Upper lobe of left lung (tissue), 6 donors: ENCODE results near the gene PLXNB2. TPM values are rescaled to one million over a fixed set of nuclear protein-coding genes. Genes with fewer than 3 reads are reported as not detected.

ENCODE experiments used
- ATAC-seq, 2 donors: fragments of 200-7000 bp; cut with Tn5 transposase; one replicate each; pipeline ENCODE4 v1.9.1; 2022; ENCODE audit warnings: mild to moderate bottlenecking in 2 of 2, moderate library complexity in 2 of 2; ENCODE audit not compliant: low FRiP score in 2 of 2
- DNase-seq, 2 donors: peaks; one replicate each; pipeline ENCODE4 v3.0.0-alpha.2; 2019 to 2020
- H3K27ac ChIP-seq, 4 donors: fragments of 200-600 bp; sonication (generic); one replicate each; pipeline ENCODE4 v1.5.1; 2016 to 2019
- H3K27me3 ChIP-seq, 4 donors: fragments of 200-600 bp; sonication (generic); one replicate each; pipeline ENCODE4 v1.5.1; 2017 to 2019
- H3K36me3 ChIP-seq, 4 donors: fragments of 200-600 bp; sonication (generic); one replicate each; pipeline ENCODE4 v1.5.1; 2016 to 2019
- H3K4me1 ChIP-seq, 4 donors: fragments of 200-600 bp; sonication (generic); one replicate each; pipeline ENCODE4 v1.5.1; 2018 to 2019
- H3K4me3 ChIP-seq, 4 donors: fragments of 200-600 bp; sonication (generic); one replicate each; pipeline ENCODE4 v1.5.1; 2017 to 2019; ENCODE audit warnings: mild to moderate bottlenecking in 2 of 4, moderate library complexity in 1 of 4
- H3K9me3 ChIP-seq, 4 donors: fragments of 200-600 bp; sonication (generic); one replicate each; pipeline ENCODE4 v1.5.1; 2018 to 2019
- CTCF ChIP-seq, 6 experiments: fragments of 450-650 bp in 4 of 6; fragments of 200-600 bp in 2 of 6; sonication (generic) in 2 of 6; IDR thresholded peaks; one replicate each; pipeline ENCODE4 v1.5.1; 2016 to 2019; ENCODE audit warnings: antibody characterized with exemption in 6 of 6
- EP300 ChIP-seq, 4 donors: sonication (generic); formaldehyde crosslinking; IDR thresholded peaks; one replicate each; pipeline ENCODE4 v1.5.1; 2017; ENCODE audit warnings: antibody characterized with exemption in 4 of 4, control low read depth in 2 of 4
- POLR2A ChIP-seq, 4 donors: fragments of 450-650 bp; IDR thresholded peaks; one replicate each; pipeline ENCODE4 v1.5.1; 2016 to 2017; ENCODE audit warnings: antibody characterized with exemption in 4 of 4, mild to moderate bottlenecking in 2 of 4
- POLR2AphosphoS5 ChIP-seq, 2 donors: sonication (generic); formaldehyde crosslinking; IDR thresholded peaks; one replicate each; pipeline ENCODE4 v1.5.1; 2017; ENCODE audit warnings: antibody characterized with exemption in 2 of 2
- WGBS, 2 donors: methylation state at CpG; one replicate each; pipeline ENCODE4 v1.1.5; 2017 to 2018; 5-methylcytosine and 5-hydroxymethylcytosine counted together
- total RNA-seq, 6 donors: library from RNA; depleted of rRNA in 4 of 6; stranded (reverse); fragments of >200 nt in 4 of 6; gene quantifications; one replicate each; pipeline versions ENCODE4 v1.1.0 to v1.2.1, GENCODE V29; 2016 to 2021
- donor health status: DM: no; HTN: no; CAD: no; lungs with moderate emphysema.
- donor health status: DM: no; HTN: yes; CAD: no; lungs with severe emphysema.

The PLXNB2 gene
- total RNA-seq, 6 donors from 2014 or later, result 218 to 407 (median 313) TPM

GRCh38 chr22:50262973-50263617, 44.4 kb downstream of the PLXNB2 start:
- peaks cover 26 to 48% (median 30%) of the 10 kb centered on the region in 4 donors for H3K4me1 ChIP-seq

GRCh38 chr22:50262460-50262911, 45.0 kb downstream of the PLXNB2 start:
- WGBS, 2 donors, result 43 to 70% methylated on average over 2 to 6 of the region's 7 CpGs
- H3K27me3 ChIP-seq, result peaks cover 0 to 13% (median 2%) of the 10 kb centered on the region in 4 donors

More at GRCh38 chr22:50262973-50263617, 44.4 kb downstream of the PLXNB2 start:
- no peak for ATAC-seq
- H3K36me3 ChIP-seq, result no peaks in the 10 kb centered on the region
- DNase-seq, result peak in 1 of 2 donors; percentile 46
- peaks cover 0 to 13% (median 2%) of the 10 kb centered on the region in 4 donors for H3K27me3 ChIP-seq
- H3K9me3 ChIP-seq, result no peaks in the 10 kb centered on the region
- 61 to 82% methylated on average over 8 to 9 of the region's 9 CpGs for WGBS, 2 donors
- no peak overlapping the region for H3K27ac ChIP-seq
- H3K4me3 ChIP-seq, result no peak overlapping the region
- no peak for TF ChIP-seq POLR2AphosphoS5 (IDR thresholded peaks at IDR 0.05)
- no peak for TF ChIP-seq EP300 (IDR thresholded peaks at IDR 0.05)
- TF ChIP-seq CTCF (IDR thresholded peaks at IDR 0.05), result no peak
- no peak for TF ChIP-seq POLR2A (IDR thresholded peaks at IDR 0.05)

GRCh38 chr22:50261615-50262459, 45.6 kb downstream of the PLXNB2 start, which contains the start of gene MAPK12:
MAPK12 (minus strand) TSS chr22:50261683; CDS start chr22:50261509, 174 bp downstream.
- H3K36me3 ChIP-seq, result peaks cover 0 to 3% (median 0%) of the 10 kb centered on the region in 4 donors
- H3K27me3 ChIP-seq, result peaks cover 0 to 13% (median 2%) of the 10 kb centered on the region in 4 donors
- TF ChIP-seq EP300 (IDR thresholded peaks at IDR 0.05) (no peak), CTCF (IDR thresholded peaks at IDR 0.05) (no peak), POLR2A (IDR thresholded peaks at IDR 0.05) (no peak), POLR2AphosphoS5 (IDR thresholded peaks at IDR 0.05) (no peak)
- DNase-seq, result peak in 1 of 2 donors; percentile 89
- H3K4me3 ChIP-seq, result peak within 1 kb of the TSS; percentile 56 to 67 (median 62)
- no peak for ATAC-seq
- peak within 1 kb of the TSS in 3 of 4 donors; percentile 15 to 70 (median 42) for H3K27ac ChIP-seq
- H3K4me1 ChIP-seq, result peaks cover 16 to 35% (median 18%) of the 10 kb centered on the region in 4 donors
- WGBS, 2 donors, result 13% methylated on average over 14 of the region's 61 CpGs; no CpG with 5 or more reads in 1 of the 2 donors
- H3K9me3 ChIP-seq, result no peaks in the 10 kb centered on the region

More at GRCh38 chr22:50262460-50262911, 45.0 kb downstream of the PLXNB2 start:
- peaks cover 21 to 42% (median 24%) of the 10 kb centered on the region in 4 donors for H3K4me1 ChIP-seq
- TF ChIP-seq EP300 (IDR thresholded peaks at IDR 0.05) (no peak), CTCF (IDR thresholded peaks at IDR 0.05) (no peak), POLR2AphosphoS5 (IDR thresholded peaks at IDR 0.05) (no peak), POLR2A (IDR thresholded peaks at IDR 0.05) (no peak)
- no peaks in the 10 kb centered on the region for H3K9me3 ChIP-seq
- DNase-seq (peak in 1 of 2 donors; percentile 51), ATAC-seq (no peak)
- peak overlapping the region in 1 of 4 donors; percentile 70 for H3K27ac ChIP-seq
- H3K4me3 ChIP-seq, result no peak overlapping the region
- peaks cover 0 to 3% (median 0%) of the 10 kb centered on the region in 4 donors for H3K36me3 ChIP-seq

GRCh38 chr22:50260801-50261614, 46.4 kb downstream of the PLXNB2 start:
- peaks cover 16 to 35% (median 18%) of the 10 kb centered on the region in 4 donors for H3K4me1 ChIP-seq

More at GRCh38 chr22:50260801-50261614, 46.4 kb downstream of the PLXNB2 start:
- ATAC-seq (peak in 1 of 2 donors; percentile 7), DNase-seq (peak in 1 of 2 donors; percentile 91)
- 0% methylated on average over 10 of the region's 92 CpGs; no CpG with 5 or more reads in 1 of the 2 donors for WGBS, 2 donors
- Histone ChIP-seq H3K4me3 (peak overlapping the region; percentile 56 to 67 (median 62)), H3K27ac (peak overlapping the region in 3 of 4 donors; percentile 15 to 70 (median 42)), H3K27me3 (peaks cover 0 to 13% (median 2%) of the 10 kb centered on the region in 4 donors), H3K36me3 (peaks cover 0 to 3% (median 0%) of the 10 kb centered on the region in 4 donors), H3K9me3 (no peaks in the 10 kb centered on the region)
- TF ChIP-seq CTCF (IDR thresholded peaks at IDR 0.05) (no peak), POLR2AphosphoS5 (IDR thresholded peaks at IDR 0.05) (no peak), EP300 (IDR thresholded peaks at IDR 0.05) (no peak), POLR2A (IDR thresholded peaks at IDR 0.05) (no peak)
